Panc1 (cell line): Measurements from ENCODE around the gene BMAL1.
"Not testable (repeated sequence)": the region's sequence is repeated elsewhere in the genome, so short reads cannot be mapped to it uniquely, and the experiment has no call there.

Experiments
- POLR2AphosphoS5 ChIP-seq: IDR thresholded peaks from 2 replicates; pipeline ENCODE4 v1.6.1; 2012; ENCODE audit warnings: mild to moderate bottlenecking, low read depth, low read length, moderate library complexity
- TCF7L2 ChIP-seq: IDR thresholded peaks from 2 replicates; pipeline ENCODE4 v1.6.1; 2011; ENCODE audit warnings: mild to moderate bottlenecking, low read depth, low read length, inconsistent platforms
- TF ChIP-seq, protein P1 (sequence below), 2 experiments: IDR thresholded peaks; 2 replicates each; pipeline ENCODE4 v1.6.1; 2011 to 2012; ENCODE audit warnings: low read depth in 2 of 2, control low read depth in 1 of 2, low read length in 1 of 2, mild to moderate bottlenecking in 1 of 2, moderate library complexity in 1 of 2; ENCODE audit not compliant: insufficient read depth in 1 of 2

DNA sequence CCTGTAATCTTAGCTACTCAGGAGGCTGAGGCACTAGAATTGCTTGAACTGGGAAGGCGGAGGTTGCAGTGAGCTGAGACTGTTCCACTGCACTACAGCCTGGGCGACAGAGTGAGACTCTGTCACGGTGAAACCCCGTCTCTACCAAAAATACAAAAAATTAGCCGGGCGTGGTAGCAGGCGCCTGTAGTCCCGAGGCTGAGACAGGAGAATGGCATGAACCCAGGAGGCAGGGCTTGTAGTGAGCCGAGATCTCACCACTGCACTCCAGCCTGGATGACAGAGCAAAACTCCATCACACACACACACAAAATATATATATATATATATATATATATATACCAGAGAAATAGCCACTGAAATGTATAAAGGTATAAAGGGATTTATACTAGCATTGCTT lies 19.5 kb upstream of the BMAL1 start:
- TF ChIP-seq, protein P1, sequence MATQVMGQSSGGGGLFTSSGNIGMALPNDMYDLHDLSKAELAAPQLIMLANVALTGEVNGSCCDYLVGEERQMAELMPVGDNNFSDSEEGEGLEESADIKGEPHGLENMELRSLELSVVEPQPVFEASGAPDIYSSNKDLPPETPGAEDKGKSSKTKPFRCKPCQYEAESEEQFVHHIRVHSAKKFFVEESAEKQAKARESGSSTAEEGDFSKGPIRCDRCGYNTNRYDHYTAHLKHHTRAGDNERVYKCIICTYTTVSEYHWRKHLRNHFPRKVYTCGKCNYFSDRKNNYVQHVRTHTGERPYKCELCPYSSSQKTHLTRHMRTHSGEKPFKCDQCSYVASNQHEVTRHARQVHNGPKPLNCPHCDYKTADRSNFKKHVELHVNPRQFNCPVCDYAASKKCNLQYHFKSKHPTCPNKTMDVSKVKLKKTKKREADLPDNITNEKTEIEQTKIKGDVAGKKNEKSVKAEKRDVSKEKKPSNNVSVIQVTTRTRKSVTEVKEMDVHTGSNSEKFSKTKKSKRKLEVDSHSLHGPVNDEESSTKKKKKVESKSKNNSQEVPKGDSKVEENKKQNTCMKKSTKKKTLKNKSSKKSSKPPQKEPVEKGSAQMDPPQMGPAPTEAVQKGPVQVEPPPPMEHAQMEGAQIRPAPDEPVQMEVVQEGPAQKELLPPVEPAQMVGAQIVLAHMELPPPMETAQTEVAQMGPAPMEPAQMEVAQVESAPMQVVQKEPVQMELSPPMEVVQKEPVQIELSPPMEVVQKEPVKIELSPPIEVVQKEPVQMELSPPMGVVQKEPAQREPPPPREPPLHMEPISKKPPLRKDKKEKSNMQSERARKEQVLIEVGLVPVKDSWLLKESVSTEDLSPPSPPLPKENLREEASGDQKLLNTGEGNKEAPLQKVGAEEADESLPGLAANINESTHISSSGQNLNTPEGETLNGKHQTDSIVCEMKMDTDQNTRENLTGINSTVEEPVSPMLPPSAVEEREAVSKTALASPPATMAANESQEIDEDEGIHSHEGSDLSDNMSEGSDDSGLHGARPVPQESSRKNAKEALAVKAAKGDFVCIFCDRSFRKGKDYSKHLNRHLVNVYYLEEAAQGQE (IDR thresholded peaks at IDR 0.05; ENCODE audit: insufficient read depth in 1 of 2, low read depth in 2 of 2, low read length in 1 of 2): not testable (repeated sequence)
- not testable (repeated sequence) for TF ChIP-seq POLR2AphosphoS5, TCF7L2
